K562 (cell line): ENCODE data around the gene CDT1.

Experiments used
- BMI1 ChIP-seq: fragments of 150-350 bp; IDR thresholded peaks from 2 replicates; pipeline ENCODE4 v1.6.1; 2014; ENCODE audit warnings: low read length
- CTCF ChIP-seq, 3 experiments: IDR thresholded peaks in 2 of 3; conservative IDR thresholded peaks in 1 of 3; 2 replicates each; pipeline ENCODE4 v1.5.1; 2011 to 2012; ENCODE audit warnings: low read length in 3 of 3, mild to moderate bottlenecking in 3 of 3, control low read depth in 2 of 3, improper control_type of control experiment in 1 of 3, inconsistent platforms in 1 of 3, low read depth in 1 of 3, mixed read lengths in 1 of 3, moderate library complexity in 1 of 3; ENCODE audit not compliant: insufficient read depth in 2 of 3
- MAX ChIP-seq: sonication (generic); formaldehyde crosslinking; IDR thresholded peaks from 2 replicates; pipeline ENCODE4 v1.9.0; 2022; ENCODE audit warnings: mild to moderate bottlenecking, missing genetic modification reagents
- MLLT1 ChIP-seq, 2 experiments: fragments of 450-650 bp; IDR thresholded peaks; 2 replicates each; pipeline ENCODE4 v1.6.1; 2016
- NFYB ChIP-seq: IDR thresholded peaks from 2 replicates; pipeline ENCODE4 v1.6.1; 2011; ENCODE audit warnings: mild to moderate bottlenecking, moderate library complexity; ENCODE audit not compliant: insufficient read length; ENCODE audit errors: extremely low read depth
- SMC3 ChIP-seq: conservative IDR thresholded peaks from 2 replicates; pipeline ENCODE4 v1.6.1; 2011; ENCODE audit warnings: low read depth, low read length, improper control_type of control experiment; ENCODE audit not compliant: insufficient read depth
- XRCC5 ChIP-seq: fragments of 200-400 bp; formaldehyde crosslinking; IDR thresholded peaks from 2 replicates; pipeline ENCODE4 v1.6.1; 2017; ENCODE audit warnings: low read depth, mild to moderate bottlenecking, low read length

GRCh38 chr16:88785106-88785924, 18.3 kb upstream of the CDT1 start, which contains the start of gene PIEZO1:
- TF ChIP-seq MLLT1 (IDR thresholded peaks at IDR 0.05) = no peak
- peak; percentile 90 to 97 (median 96) for TF ChIP-seq CTCF (IDR thresholded peaks at IDR 0.05 in 2 of 3, conservative IDR thresholded peaks at IDR 0.05 in 1 of 3; ENCODE audit: insufficient read depth in 2 of 3, low read depth in 1 of 3, low read length in 3 of 3)
- TF ChIP-seq XRCC5 = peak; percentile 85; the same call in 1 of the 2 replicates
- no peak for TF ChIP-seq NFYB
- TF ChIP-seq BMI1 = no peak
- peak; percentile 79 for TF ChIP-seq SMC3
- peak; percentile 98 for TF ChIP-seq MAX
